PC-3 (cell line): ENCODE measurements around the gene C16orf87. TPM values are rescaled to one million over a fixed set of nuclear protein-coding genes. Genes with fewer than 3 reads are reported as not detected.

ENCODE experiments used
- ATAC-seq: fragments of 200-7000 bp; cut with Tn5 transposase; 2 replicates; pipeline ENCODE4 v1.9.1; 2020; ENCODE audit warnings: mild to moderate bottlenecking, moderate library complexity
- BruUV-seq: library from RNA; stranded (reverse); fragments of 400-500 nt; replicated peaks from 2 replicates; lab custom pipeline; 2021; lab: Mats Ljungman, UMichigan
- CTCF ChIA-PET: fragments of 300-600 bp; sonication (Branson Sonifier 250); formaldehyde crosslinking; loops from one replicate; lab custom pipeline; 2022; ENCODE audit warnings: antibody characterized with exemption; lab: Charles Lee
- POLR2A ChIA-PET: fragments of 300-600 bp; sonication (Branson Sonifier 250); formaldehyde crosslinking; loops from one replicate; lab custom pipeline; 2022; ENCODE audit warnings: antibody characterized with exemption; ENCODE audit not compliant: unreplicated experiment; lab: Charles Lee
- DNase-seq: peaks from one replicate; pipeline ENCODE4 v3.0.0-alpha.2; 2015
- H2AFZ ChIP-seq: fragments of 300-600 bp; sonication (generic); 2 replicates; pipeline ENCODE4 v1.6.0; 2016; ENCODE audit warnings: antibody characterized with exemption, low read length
- H3F3A ChIP-seq: fragments of 300-600 bp; sonication (generic); one replicate; pipeline ENCODE4 v1.6.0; 2017; ENCODE audit warnings: antibody characterized with exemption, low read length, control low read depth, mild to moderate bottlenecking; ENCODE audit not compliant: unreplicated experiment
- H3K27ac ChIP-seq: fragments of 300-600 bp; sonication (generic); 2 replicates; pipeline ENCODE4 v1.5.1; 2016; ENCODE audit warnings: mild to moderate bottlenecking, low read length
- H3K27me3 ChIP-seq: fragments of 300-600 bp; sonication (generic); 2 replicates; pipeline ENCODE4 v1.6.1; 2016; ENCODE audit warnings: low read length, mixed read lengths
- H3K36me3 ChIP-seq: fragments of 300-600 bp; sonication (generic); 2 replicates; pipeline ENCODE4 v1.6.1; 2016; ENCODE audit warnings: low read depth, mixed run types, low read length, mixed read lengths
- H3K4me1 ChIP-seq: fragments of 300-600 bp; sonication (generic); 2 replicates; pipeline ENCODE4 v1.5.1; 2016; ENCODE audit warnings: low read length; ENCODE audit not compliant: insufficient read depth
- H3K4me2 ChIP-seq: fragments of 300-600 bp; sonication (generic); 2 replicates; pipeline ENCODE4 v1.6.0; 2016; ENCODE audit warnings: low read length
- H3K4me3 ChIP-seq: fragments of 300-600 bp; sonication (generic); 2 replicates; pipeline ENCODE4 v1.5.1; 2016; ENCODE audit warnings: mild to moderate bottlenecking, low read length, mixed read lengths
- H3K79me2 ChIP-seq: fragments of 300-600 bp; sonication (generic); 2 replicates; pipeline ENCODE4 v1.6.1; 2017; ENCODE audit warnings: low read length, mixed read lengths
- H3K9ac ChIP-seq: fragments of 300-600 bp; sonication (generic); 2 replicates; pipeline ENCODE4 v1.6.0; 2016; ENCODE audit warnings: mild to moderate bottlenecking, low read length
- H3K9me2 ChIP-seq: fragments of 300-600 bp; sonication (generic); replicated peaks from 2 replicates; pipeline ENCODE4 v1.6.1; 2016; ENCODE audit warnings: mixed run types, low read length, mixed read lengths
- H3K9me3 ChIP-seq: fragments of 300-600 bp; sonication (generic); 2 replicates; pipeline ENCODE4 v1.6.1; 2016; ENCODE audit warnings: low read length, mixed read lengths
- H4K20me1 ChIP-seq: fragments of 300-600 bp; sonication (generic); 2 replicates; pipeline ENCODE4 v1.6.1; 2016; ENCODE audit warnings: low read length, mixed read lengths
- EZH2 ChIP-seq: fragments of 300-600 bp; sonication (generic); IDR thresholded peaks from one replicate; pipeline ENCODE4 v1.6.1; 2017; ENCODE audit warnings: antibody characterized with exemption, mild to moderate bottlenecking, low read length; ENCODE audit not compliant: unreplicated experiment
- EZH2phosphoT487 ChIP-seq: fragments of 300-600 bp; sonication (generic); IDR thresholded peaks from 2 replicates; pipeline ENCODE4 v1.6.1; 2018; ENCODE audit warnings: mild to moderate bottlenecking, antibody characterized with exemption, low read length, borderline replicate concordance
- intact Hi-C: fragments of 100-400 bp; cut with micrococcal nuclease; formaldehyde crosslinking; loops from 2 replicates; pipeline ENCODE4 v1.9.0; 2023
- total RNA-seq: library from RNA; depleted of rRNA; stranded (reverse); fragments of >200 nt; gene quantifications from 2 replicates; pipeline ENCODE4 v1.2.3, GENCODE V29; 2014
- TF ChIP-seq, protein P1 (sequence below): fragments of 300-600 bp; sonication (generic); conservative IDR thresholded peaks from 2 replicates; pipeline ENCODE4 v1.5.1; 2017; ENCODE audit warnings: antibody characterized with exemption, low read depth, mild to moderate bottlenecking, low read length

C16orf87 gene
- total RNA-seq, 1 experiment from 2014 or later, result 4.0 TPM

DNA sequence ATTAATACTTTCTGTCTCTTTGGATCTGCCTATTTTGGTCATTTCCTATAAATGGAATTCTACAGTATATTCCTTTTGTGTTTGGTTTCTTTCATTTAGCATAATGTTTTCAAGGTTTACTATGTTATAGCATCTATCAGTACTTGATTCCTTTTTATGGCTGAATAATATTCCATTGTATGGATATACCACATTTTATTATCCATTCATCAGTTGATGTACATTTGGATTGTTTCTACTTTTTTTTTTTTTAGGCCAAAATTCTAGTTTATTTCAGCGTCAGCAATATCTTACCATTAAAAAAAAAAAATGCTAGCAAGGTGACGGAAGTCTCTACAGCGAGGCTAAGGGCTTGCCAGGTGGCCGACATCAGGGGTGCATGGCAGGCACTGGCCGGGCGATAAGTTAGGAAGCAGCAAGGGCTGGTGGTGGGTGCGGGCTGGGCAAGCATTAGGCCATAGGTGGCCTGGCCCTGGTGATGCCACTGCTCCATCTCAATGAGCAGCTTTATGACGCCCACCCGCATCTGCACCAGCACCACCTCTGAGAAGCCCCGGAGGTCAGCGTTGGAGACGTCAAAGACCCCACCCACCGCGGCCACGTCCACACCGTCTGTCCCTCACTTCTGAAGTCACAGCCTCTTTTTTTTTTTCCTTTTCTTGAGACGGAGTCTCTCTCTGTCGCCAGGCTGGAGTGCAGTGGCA, 11.4 kb upstream of the C16orf87 start:
- Histone ChIP-seq H3K27ac (no peak overlapping the region), H3K9me3 (no peaks in the 10 kb centered on the region), H3K27me3 (no peaks in the 10 kb centered on the region), H3K9me2 (no peaks in the 10 kb centered on the region), H3K36me3 (no peaks in the 10 kb centered on the region), H3K79me2 (no peaks in the 10 kb centered on the region), H3F3A (no peaks in the 10 kb centered on the region), H3K4me3 (no peak overlapping the region), H3K9ac (no peak overlapping the region), H3K4me2 (no peak overlapping the region), H2AFZ (no peak overlapping the region), H4K20me1 (no peaks in the 10 kb centered on the region), H3K4me1 (no peaks in the 10 kb centered on the region)
- ATAC-seq (no peak), DNase-seq (no peak)
- BruUV-seq, result no TSS peak
- intact Hi-C loops, result no loop called here
- POLR2A ChIA-PET, result no interaction called here
- CTCF ChIA-PET, result no interaction called here
- TF ChIP-seq, protein P1, sequence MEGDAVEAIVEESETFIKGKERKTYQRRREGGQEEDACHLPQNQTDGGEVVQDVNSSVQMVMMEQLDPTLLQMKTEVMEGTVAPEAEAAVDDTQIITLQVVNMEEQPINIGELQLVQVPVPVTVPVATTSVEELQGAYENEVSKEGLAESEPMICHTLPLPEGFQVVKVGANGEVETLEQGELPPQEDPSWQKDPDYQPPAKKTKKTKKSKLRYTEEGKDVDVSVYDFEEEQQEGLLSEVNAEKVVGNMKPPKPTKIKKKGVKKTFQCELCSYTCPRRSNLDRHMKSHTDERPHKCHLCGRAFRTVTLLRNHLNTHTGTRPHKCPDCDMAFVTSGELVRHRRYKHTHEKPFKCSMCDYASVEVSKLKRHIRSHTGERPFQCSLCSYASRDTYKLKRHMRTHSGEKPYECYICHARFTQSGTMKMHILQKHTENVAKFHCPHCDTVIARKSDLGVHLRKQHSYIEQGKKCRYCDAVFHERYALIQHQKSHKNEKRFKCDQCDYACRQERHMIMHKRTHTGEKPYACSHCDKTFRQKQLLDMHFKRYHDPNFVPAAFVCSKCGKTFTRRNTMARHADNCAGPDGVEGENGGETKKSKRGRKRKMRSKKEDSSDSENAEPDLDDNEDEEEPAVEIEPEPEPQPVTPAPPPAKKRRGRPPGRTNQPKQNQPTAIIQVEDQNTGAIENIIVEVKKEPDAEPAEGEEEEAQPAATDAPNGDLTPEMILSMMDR, result no peak
- no peak for TF ChIP-seq EZH2phosphoT487
- no peak for TF ChIP-seq EZH2

DNA sequence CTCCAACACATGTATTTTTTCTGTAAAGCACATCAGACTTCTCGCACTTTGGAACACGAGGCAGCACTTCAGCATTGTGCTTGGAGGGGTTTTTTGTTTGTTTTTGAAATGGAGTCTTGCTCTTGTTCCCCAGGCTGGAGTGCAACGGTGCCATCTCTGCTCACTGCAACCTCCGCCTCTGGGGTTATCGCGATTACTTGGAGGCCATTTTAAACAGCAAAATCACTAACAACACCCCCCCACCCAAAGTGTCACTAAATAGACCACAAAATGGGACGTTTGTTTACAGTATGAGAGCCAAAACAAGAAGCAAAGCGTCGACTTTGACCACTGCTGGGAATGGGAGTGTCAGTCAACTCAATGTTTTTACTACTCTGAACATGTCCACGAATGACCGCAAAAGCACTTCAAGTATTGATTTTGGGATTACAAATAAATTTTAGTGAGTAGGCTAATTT, 9.0 kb upstream of the C16orf87 start:
- Histone ChIP-seq H3K9me3 (no peaks in the 10 kb centered on the region), H3K9ac (no peak overlapping the region), H3F3A (no peaks in the 10 kb centered on the region), H3K4me1 (no peaks in the 10 kb centered on the region), H3K27ac (no peak overlapping the region), H3K4me3 (no peak overlapping the region), H4K20me1 (no peaks in the 10 kb centered on the region), H3K36me3 (no peaks in the 10 kb centered on the region), H3K9me2 (no peaks in the 10 kb centered on the region), H3K27me3 (no peaks in the 10 kb centered on the region), H3K4me2 (no peak overlapping the region), H2AFZ (no peak overlapping the region), H3K79me2 (no peaks in the 10 kb centered on the region)
- no peak for ATAC-seq
- intact Hi-C loops, result no loop called here
- BruUV-seq, result no TSS peak
- no peak for DNase-seq
- ChIA-PET CTCF (no interaction called here), POLR2A (no interaction called here)
- TF ChIP-seq, protein P1, result no peak
- no peak for TF ChIP-seq EZH2
- no peak for TF ChIP-seq EZH2phosphoT487
